ENCODE measurements around the gene DGKA.

DGKA gene

DNA sequence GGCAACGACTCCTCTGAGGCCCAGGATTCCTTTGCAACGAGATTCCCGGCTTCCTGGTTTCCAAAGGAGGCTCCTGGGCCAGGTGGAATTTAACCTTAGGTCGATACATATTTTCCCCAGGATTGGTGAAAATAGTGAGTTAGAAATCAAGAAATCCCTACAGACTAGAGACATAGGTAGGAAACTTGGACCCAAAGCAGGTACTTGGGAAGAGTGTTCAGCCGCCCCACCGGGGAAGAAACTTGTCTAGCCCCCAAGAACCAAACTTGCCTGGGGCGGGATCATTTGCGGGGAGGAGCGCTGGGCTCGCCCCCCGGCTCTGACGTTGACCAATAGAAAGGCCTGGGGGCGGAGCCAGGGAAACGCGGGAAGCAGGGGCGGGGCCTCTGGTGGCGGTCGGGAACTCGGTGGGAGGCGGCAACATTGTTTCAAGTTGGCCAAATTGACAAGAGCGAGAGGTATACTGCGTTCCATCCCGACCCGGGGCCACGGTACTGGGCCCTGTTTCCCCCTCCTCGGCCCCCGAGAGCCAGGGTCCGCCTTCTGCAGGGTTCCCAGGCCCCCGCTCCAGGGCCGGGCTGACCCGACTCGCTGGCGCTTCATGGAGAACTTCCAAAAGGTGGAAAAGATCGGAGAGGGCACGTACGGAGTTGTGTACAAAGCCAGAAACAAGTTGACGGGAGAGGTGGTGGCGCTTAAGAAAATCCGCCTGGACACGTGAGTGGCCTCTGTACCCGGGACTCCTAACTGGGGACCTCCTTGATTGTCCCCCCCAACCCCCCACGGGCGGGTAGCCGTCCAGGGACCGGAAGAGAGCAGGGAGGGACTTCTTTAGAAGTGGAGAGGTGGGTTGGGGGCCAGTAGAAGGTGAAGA, 35.7 kb downstream of the DGKA start, which contains the start of gene CDK2:
CDK2 (plus strand) TSS at position 423 of the 874 bp plus-strand sequence; CDS start at position 602, 179 bp downstream.
- Histone ChIP-seq H3K4me1 (ENCODE audit: insufficient read depth, low read length, poor library complexity, severe bottlenecking) (peaks cover 19% of the 10 kb centered on the region), H2AFZ (ENCODE audit: low read length) (peak within 1 kb of the TSS; percentile 79), H4K20me1 (ENCODE audit: insufficient read depth, low read length, poor library complexity, severe bottlenecking) (peaks cover 9% of the 10 kb centered on the region), H3K79me2 (ENCODE audit: insufficient read depth, low read length) (peaks cover 32% of the 10 kb centered on the region), H3K4me3 (ENCODE audit: low read length, poor library complexity, severe bottlenecking) (peak within 1 kb of the TSS; percentile 88), H3K9ac (ENCODE audit: low read depth, low read length, poor library complexity, severe bottlenecking) (peak within 1 kb of the TSS; percentile 91), H3K27me3 (ENCODE audit: insufficient read depth, low read length, poor library complexity, severe bottlenecking) (no peaks in the 10 kb centered on the region), H3F3A (ENCODE audit: low read depth) (no peaks in the 10 kb centered on the region), H3K9me3 (ENCODE audit: insufficient read depth, low read depth, low read length) (no peaks in the 10 kb centered on the region), H3K36me3 (ENCODE audit: insufficient read depth, low read length) (no peaks in the 10 kb centered on the region), H3K4me2 (ENCODE audit: low read depth, low read length, poor library complexity, severe bottlenecking) (peak within 1 kb of the TSS; percentile 93), H3K9me2 (replicated peaks; ENCODE audit: low read depth, low read length) (no peaks in the 10 kb centered on the region)
- TF ChIP-seq, protein P1, sequence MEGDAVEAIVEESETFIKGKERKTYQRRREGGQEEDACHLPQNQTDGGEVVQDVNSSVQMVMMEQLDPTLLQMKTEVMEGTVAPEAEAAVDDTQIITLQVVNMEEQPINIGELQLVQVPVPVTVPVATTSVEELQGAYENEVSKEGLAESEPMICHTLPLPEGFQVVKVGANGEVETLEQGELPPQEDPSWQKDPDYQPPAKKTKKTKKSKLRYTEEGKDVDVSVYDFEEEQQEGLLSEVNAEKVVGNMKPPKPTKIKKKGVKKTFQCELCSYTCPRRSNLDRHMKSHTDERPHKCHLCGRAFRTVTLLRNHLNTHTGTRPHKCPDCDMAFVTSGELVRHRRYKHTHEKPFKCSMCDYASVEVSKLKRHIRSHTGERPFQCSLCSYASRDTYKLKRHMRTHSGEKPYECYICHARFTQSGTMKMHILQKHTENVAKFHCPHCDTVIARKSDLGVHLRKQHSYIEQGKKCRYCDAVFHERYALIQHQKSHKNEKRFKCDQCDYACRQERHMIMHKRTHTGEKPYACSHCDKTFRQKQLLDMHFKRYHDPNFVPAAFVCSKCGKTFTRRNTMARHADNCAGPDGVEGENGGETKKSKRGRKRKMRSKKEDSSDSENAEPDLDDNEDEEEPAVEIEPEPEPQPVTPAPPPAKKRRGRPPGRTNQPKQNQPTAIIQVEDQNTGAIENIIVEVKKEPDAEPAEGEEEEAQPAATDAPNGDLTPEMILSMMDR (conservative IDR thresholded peaks at IDR 0.05; ENCODE audit: low read length) = no peak
- TF ChIP-seq EZH2phosphoT487 (IDR thresholded peaks at IDR 0.05; ENCODE audit: borderline replicate concordance) = no peak

DNA sequence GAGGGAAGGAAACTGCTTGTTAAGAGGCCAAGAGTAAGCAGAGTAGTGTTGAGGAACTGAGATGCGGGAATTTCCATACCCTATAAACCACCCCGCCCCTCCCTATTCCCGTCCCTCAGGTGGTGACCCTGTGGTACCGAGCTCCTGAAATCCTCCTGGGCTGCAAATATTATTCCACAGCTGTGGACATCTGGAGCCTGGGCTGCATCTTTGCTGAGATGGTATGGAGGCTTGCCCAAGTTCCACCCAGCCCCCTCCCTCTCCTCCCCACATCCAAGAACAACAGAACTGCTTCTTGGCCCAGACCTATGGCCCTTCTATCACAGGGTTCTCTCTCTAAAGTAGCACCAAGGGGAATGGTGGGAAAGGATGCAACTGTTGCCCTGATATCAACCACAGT, 38.4 kb downstream of the DGKA start:
- H3K4me3 ChIP-seq (ENCODE audit: low read length, poor library complexity, severe bottlenecking) = no peak overlapping the region

DNA sequence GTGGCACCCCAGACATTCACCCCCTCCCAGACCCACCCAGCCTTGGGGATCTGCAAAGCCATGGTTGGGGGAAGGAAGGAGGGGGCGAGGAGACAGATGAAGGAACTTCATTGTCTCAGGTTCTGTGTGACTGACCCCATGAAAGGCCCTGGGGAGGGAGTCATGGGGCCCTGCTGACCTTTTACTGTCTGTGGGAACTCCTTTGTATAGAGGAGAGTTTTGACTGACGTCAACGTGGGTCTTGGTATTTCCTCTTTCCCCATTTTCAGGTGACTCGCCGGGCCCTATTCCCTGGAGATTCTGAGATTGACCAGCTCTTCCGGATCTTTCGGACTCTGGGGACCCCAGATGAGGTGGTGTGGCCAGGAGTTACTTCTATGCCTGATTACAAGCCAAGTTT, 39.8 kb downstream of the DGKA start:
- peaks cover 58% of the 10 kb centered on the region for H3K79me2 ChIP-seq (ENCODE audit: insufficient read depth, low read length)
- peaks cover 36% of the 10 kb centered on the region for H3K4me1 ChIP-seq (ENCODE audit: insufficient read depth, low read length, poor library complexity, severe bottlenecking)
- TF ChIP-seq, protein P1 (conservative IDR thresholded peaks at IDR 0.05; ENCODE audit: low read length) = no peak
- no peak for TF ChIP-seq EZH2phosphoT487 (IDR thresholded peaks at IDR 0.05; ENCODE audit: borderline replicate concordance)
- H3K27me3 ChIP-seq (ENCODE audit: insufficient read depth, low read length, poor library complexity, severe bottlenecking) = no peaks in the 10 kb centered on the region
- no peaks in the 10 kb centered on the region for H3F3A ChIP-seq (ENCODE audit: low read depth)
- no peak overlapping the region for H3K4me3 ChIP-seq (ENCODE audit: low read length, poor library complexity, severe bottlenecking)
- no peaks in the 10 kb centered on the region for H3K9me3 ChIP-seq (ENCODE audit: insufficient read depth, low read depth, low read length)
- H3K36me3 ChIP-seq (ENCODE audit: insufficient read depth, low read length) = no peaks in the 10 kb centered on the region
- H2AFZ ChIP-seq (ENCODE audit: low read length) = no peak overlapping the region
- H3K9me2 ChIP-seq (replicated peaks; ENCODE audit: low read depth, low read length) = no peaks in the 10 kb centered on the region
- H4K20me1 ChIP-seq (ENCODE audit: insufficient read depth, low read length, poor library complexity, severe bottlenecking) = peaks cover 18% of the 10 kb centered on the region
- H3K9ac ChIP-seq (ENCODE audit: low read depth, low read length, poor library complexity, severe bottlenecking) = no peak overlapping the region
- no peak overlapping the region for H3K4me2 ChIP-seq (ENCODE audit: low read depth, low read length, poor library complexity, severe bottlenecking)

More for the DNA sequence above, 38.4 kb downstream of the DGKA start:
- H3K4me2 ChIP-seq (ENCODE audit: low read depth, low read length, poor library complexity, severe bottlenecking) = peak overlapping the region; percentile 93
- H3K4me1 ChIP-seq (ENCODE audit: insufficient read depth, low read length, poor library complexity, severe bottlenecking) = peaks cover 28% of the 10 kb centered on the region
- H3F3A ChIP-seq (ENCODE audit: low read depth) = no peaks in the 10 kb centered on the region
- H3K27me3 ChIP-seq (ENCODE audit: insufficient read depth, low read length, poor library complexity, severe bottlenecking) = no peaks in the 10 kb centered on the region
- peaks cover 14% of the 10 kb centered on the region for H4K20me1 ChIP-seq (ENCODE audit: insufficient read depth, low read length, poor library complexity, severe bottlenecking)
- TF ChIP-seq EZH2phosphoT487 (IDR thresholded peaks at IDR 0.05; ENCODE audit: borderline replicate concordance) = no peak
- TF ChIP-seq, protein P1 (conservative IDR thresholded peaks at IDR 0.05; ENCODE audit: low read length) = no peak
- no peak overlapping the region for H3K9ac ChIP-seq (ENCODE audit: low read depth, low read length, poor library complexity, severe bottlenecking)
- no peak overlapping the region for H2AFZ ChIP-seq (ENCODE audit: low read length)
- H3K36me3 ChIP-seq (ENCODE audit: insufficient read depth, low read length) = no peaks in the 10 kb centered on the region
- H3K9me2 ChIP-seq (replicated peaks; ENCODE audit: low read depth, low read length) = no peaks in the 10 kb centered on the region
- peaks cover 44% of the 10 kb centered on the region for H3K79me2 ChIP-seq (ENCODE audit: insufficient read depth, low read length)
- H3K9me3 ChIP-seq (ENCODE audit: insufficient read depth, low read depth, low read length) = no peaks in the 10 kb centered on the region

All from Loucy (cell line).